ENCODE measurements around the gene PRKAR1B.

PRKAR1B gene

DNA sequence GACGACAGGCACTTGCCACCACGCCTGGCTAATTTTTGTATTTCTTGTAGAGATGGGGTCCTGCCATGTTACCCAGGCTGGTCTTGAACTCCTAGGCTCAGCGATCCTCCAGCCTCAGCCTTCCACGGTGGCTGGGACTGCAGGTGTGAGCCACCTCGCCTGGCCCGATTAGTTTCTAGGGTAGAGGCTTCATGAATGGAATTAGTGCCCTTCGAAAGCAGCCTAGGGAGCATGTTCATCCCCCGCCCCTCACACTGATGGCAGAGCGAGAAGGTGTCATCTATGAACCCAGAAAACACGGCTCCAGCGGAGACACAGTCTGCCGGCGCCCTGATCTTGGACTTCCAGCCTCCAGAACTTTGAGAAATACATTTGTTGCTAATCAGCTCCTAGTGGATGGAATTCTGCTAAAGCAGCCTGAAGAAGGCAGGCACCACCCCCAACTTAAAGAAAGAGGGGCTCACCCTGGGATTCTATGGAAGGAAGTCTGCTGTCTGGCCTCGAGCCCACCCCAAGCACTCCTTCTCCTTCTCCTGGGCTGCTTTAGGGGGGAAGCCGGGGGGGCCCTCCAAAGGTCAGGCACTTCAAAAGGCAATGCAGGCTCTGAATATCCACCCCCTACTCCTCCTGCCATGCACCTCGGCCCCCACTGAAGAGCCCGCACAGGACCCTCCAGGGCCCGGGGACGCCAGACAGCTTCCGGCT, 217.5 kb downstream of the PRKAR1B start:
- Histone ChIP-seq H3K36me3 (ENCODE audit: insufficient read depth, low read length) (no peaks in the 10 kb centered on the region), H3K4me1 (ENCODE audit: insufficient read depth, low read length) (no peaks in the 10 kb centered on the region), H3K27me3 (ENCODE audit: insufficient read depth, low read length) (peaks cover 32% of the 10 kb centered on the region)

DNA sequence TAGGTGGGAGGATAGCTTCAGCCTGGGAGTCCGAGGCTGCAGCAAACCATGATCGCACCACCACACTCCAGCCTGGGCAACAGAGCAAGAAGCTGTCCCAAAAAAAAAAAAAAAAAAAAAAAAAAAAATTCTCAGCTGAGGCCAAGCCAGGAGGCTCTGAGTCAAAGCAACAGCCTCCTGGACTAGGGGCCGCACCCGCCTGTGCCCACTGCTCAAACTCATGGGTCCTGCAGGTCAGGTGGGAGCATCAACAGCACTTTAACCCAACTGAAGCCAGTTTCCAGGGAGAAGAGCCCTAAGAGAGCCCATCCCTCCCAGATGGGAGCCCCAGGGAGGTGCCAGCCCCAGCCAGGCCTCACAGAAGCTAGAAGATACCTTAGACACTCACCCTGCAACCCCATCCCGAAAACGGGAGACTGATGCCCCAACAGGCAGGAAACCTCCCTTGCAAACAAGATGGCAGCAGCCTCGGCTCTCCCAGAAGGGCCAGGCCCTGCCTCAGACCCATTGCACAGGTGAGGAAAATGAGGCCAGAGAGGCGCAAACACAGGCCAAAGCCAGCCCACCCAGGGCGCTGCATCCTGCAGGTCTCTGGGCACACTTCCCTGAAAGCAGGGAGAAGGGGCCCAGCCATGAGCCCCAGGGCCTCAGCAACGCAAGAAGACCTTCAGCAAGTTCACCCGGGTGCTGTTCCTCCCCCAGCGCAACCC, 218.5 kb downstream of the PRKAR1B start:
- H3K27me3 ChIP-seq (ENCODE audit: insufficient read depth, low read length), result peaks cover 24% of the 10 kb centered on the region
- H3K4me1 ChIP-seq (ENCODE audit: insufficient read depth, low read length), result no peaks in the 10 kb centered on the region
- no peak overlapping the region for H3K4me3 ChIP-seq (ENCODE audit: low read length)
- H3K9me3 ChIP-seq (ENCODE audit: low read length), result no peaks in the 10 kb centered on the region
- H2AFZ ChIP-seq (ENCODE audit: low read depth, low read length), result no peak overlapping the region
- H3K36me3 ChIP-seq (ENCODE audit: insufficient read depth, low read length), result no peaks in the 10 kb centered on the region

More for the DNA sequence above, 217.5 kb downstream of the PRKAR1B start:
- H3K9me3 ChIP-seq (ENCODE audit: low read length), result no peaks in the 10 kb centered on the region
- H2AFZ ChIP-seq (ENCODE audit: low read depth, low read length), result no peak overlapping the region
- no peak overlapping the region for H3K4me3 ChIP-seq (ENCODE audit: low read length)

DNA sequence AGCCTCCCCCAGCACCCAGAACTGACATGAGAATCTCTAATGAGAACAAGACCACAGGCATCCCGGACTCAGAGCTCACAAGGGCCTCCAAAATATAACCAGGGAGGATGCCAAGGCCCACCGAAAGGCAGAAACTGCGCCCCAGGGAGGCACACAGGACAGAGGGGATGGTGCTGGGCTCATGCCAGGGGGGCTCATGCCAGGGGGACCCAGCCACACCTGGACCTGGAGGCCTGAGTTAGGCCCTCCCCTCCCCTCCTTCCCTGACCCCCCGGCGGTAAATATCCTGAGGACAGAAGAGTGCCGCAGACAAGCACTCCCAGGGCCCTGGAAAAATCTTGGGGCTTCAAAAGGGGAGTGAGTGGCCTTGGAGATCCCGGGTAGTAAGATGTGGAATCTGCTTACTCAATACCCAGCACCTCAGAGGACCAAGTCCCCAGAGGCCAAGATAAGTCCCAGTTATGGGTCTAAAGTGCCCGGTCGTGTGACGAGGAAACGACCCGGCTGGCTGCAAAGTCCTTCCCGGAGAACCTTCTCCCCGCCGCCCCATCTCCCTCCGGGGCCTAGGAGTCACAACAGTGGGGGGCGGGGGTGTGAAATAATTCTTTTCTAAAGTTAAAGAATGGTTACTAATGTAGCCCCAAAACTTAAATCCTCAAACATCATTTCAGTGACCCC, 219.3 kb downstream of the PRKAR1B start:
- Histone ChIP-seq H3K4me3 (ENCODE audit: low read length) (no peak overlapping the region), H3K9me3 (ENCODE audit: low read length) (no peaks in the 10 kb centered on the region), H2AFZ (ENCODE audit: low read depth, low read length) (no peak overlapping the region), H3K36me3 (ENCODE audit: insufficient read depth, low read length) (no peaks in the 10 kb centered on the region), H3K4me1 (ENCODE audit: insufficient read depth, low read length) (no peaks in the 10 kb centered on the region), H3K27me3 (ENCODE audit: insufficient read depth, low read length) (peaks cover 19% of the 10 kb centered on the region)

DNA sequence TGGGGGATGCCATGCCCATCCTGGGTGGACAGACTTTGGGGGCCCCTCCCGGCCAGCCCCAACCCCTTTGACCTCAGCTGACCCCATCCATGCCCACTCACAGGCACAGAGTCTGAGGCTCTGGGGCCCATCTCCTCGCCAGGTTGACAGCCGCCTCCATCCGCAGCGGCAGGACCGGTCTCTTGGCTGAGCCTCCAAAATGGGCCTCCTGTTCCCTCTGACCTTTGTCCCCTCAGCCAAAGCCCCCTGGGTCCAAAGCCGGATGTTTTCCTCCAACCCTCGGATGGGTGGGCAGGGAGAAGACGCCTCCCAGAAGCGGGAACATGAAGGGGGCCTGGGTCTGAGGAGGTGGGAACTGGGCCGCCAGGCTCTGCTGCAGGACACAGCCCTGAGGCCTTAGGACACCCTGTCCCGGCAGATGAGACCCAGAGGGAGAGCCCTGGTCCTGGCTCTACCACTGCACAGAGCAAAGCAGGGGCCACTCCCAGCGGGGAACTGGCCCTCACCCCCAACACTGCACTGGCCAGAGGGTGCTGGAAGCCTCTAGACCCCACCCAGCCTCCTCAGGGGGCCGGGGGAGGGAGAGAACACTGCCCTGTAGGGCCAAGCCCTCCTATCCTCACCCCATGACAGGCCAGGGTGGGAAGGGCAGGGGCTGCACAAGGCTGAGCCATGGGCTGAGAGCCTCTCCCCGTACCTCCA, 220.0 kb downstream of the PRKAR1B start:
- Histone ChIP-seq H3K4me1 (ENCODE audit: insufficient read depth, low read length) (no peaks in the 10 kb centered on the region), H3K27me3 (ENCODE audit: insufficient read depth, low read length) (peaks cover 14% of the 10 kb centered on the region), H2AFZ (ENCODE audit: low read depth, low read length) (no peak overlapping the region), H3K36me3 (ENCODE audit: insufficient read depth, low read length) (no peaks in the 10 kb centered on the region), H3K4me3 (ENCODE audit: low read length) (no peak overlapping the region), H3K9me3 (ENCODE audit: low read length) (no peaks in the 10 kb centered on the region)

DNA sequence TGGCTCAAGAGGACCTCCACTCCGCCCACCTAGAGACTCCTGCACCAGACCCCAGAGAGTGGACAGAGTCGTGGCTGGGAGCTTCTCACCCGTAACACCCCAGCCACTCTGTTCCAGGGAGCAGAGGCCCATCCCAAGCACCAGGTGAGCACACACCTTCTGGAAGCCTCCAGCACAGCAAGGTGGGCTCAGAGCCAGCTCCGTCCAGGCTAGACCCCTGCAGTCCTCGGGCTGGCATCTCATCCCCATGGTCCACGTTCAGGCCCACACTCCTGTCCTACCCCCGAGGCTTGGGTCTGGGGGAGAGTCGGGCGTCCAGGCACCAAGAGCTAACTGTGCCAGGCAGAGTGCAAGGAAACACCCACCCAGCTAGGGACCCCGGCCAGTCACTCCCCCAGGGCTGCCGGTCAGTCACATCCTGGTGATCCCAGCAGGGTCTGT, 220.7 kb downstream of the PRKAR1B start:
- no peaks in the 10 kb centered on the region for H3K9me3 ChIP-seq (ENCODE audit: low read length)
- H3K4me3 ChIP-seq (ENCODE audit: low read length), result no peak overlapping the region
- H2AFZ ChIP-seq (ENCODE audit: low read depth, low read length), result no peak overlapping the region
- no peaks in the 10 kb centered on the region for H3K4me1 ChIP-seq (ENCODE audit: insufficient read depth, low read length)
- H3K36me3 ChIP-seq (ENCODE audit: insufficient read depth, low read length), result no peaks in the 10 kb centered on the region
- H3K27me3 ChIP-seq (ENCODE audit: insufficient read depth, low read length), result peaks cover 10% of the 10 kb centered on the region

DNA sequence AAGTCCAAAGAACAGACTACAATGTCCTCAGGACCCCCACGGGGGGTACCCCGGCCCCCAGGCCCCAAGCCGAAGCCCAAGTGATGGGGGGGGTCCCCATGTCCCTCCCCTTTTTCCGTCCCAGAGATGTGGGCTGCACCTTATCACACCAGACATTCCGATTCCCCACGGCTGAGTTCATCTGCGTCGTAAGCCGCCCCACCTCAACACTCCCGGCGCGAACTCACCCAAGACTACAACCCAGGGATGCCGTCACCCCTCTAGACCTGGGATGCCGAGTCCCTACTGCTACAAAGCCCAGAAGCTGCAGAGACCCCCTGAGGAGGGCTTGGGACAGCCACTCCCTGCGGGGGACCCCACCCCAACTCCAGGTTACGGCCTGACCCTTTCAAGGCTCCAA, 221.9 kb downstream of the PRKAR1B start:
- Histone ChIP-seq H3K27me3 (ENCODE audit: insufficient read depth, low read length) (peaks cover 8% of the 10 kb centered on the region), H3K4me1 (ENCODE audit: insufficient read depth, low read length) (no peaks in the 10 kb centered on the region), H2AFZ (ENCODE audit: low read depth, low read length) (no peak overlapping the region), H3K36me3 (ENCODE audit: insufficient read depth, low read length) (no peaks in the 10 kb centered on the region), H3K4me3 (ENCODE audit: low read length) (no peak overlapping the region), H3K9me3 (ENCODE audit: low read length) (no peaks in the 10 kb centered on the region)

DNA sequence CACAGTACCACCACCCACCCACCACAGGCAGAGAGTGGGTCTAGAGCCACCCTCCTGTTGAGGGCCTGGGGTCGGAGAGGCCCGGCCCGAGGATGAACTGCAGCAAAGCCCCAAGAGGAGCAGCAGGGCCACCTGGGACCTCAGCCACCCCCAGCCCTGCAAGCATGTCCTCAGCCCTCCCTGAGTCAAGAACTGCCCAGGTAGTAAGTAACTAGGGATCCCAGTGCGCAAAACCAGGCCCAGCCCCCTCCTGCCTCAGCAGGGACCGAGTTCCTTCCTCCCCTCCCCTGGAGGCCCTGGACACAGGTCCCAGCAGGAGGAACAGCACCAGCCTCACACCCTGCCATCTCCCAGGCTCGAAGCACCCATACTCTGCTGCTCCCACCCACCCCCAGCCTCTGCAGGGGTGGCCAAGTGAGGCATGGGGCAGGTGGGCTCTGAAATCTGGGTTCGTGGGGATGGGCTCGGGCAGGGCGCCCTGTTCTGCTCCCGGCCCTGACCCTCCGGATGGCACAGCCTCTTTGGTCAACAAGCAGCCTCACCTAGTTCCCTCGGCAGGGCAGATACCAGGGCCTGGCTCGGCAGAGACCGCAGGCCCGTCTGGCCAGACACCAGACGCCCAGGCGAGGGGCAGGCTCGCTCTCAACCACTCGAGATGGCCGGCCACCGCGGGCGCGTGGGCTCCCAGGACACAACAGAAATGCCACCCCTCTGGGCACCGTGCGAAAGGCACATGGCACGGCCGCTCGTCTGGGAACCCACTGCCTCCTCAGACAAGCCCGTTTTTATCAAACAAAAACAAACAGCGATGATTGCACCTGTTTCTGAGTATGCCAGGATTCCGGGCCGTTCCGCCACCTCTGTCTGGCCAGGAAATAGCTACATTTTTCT, 222.6 kb downstream of the PRKAR1B start:
- peaks cover 8% of the 10 kb centered on the region for H3K27me3 ChIP-seq (ENCODE audit: insufficient read depth, low read length)
- H3K4me1 ChIP-seq (ENCODE audit: insufficient read depth, low read length), result no peaks in the 10 kb centered on the region
- H3K9me3 ChIP-seq (ENCODE audit: low read length), result no peaks in the 10 kb centered on the region
- no peaks in the 10 kb centered on the region for H3K36me3 ChIP-seq (ENCODE audit: insufficient read depth, low read length)
- H3K4me3 ChIP-seq (ENCODE audit: low read length), result no peak overlapping the region
- no peak overlapping the region for H2AFZ ChIP-seq (ENCODE audit: low read depth, low read length)

DNA sequence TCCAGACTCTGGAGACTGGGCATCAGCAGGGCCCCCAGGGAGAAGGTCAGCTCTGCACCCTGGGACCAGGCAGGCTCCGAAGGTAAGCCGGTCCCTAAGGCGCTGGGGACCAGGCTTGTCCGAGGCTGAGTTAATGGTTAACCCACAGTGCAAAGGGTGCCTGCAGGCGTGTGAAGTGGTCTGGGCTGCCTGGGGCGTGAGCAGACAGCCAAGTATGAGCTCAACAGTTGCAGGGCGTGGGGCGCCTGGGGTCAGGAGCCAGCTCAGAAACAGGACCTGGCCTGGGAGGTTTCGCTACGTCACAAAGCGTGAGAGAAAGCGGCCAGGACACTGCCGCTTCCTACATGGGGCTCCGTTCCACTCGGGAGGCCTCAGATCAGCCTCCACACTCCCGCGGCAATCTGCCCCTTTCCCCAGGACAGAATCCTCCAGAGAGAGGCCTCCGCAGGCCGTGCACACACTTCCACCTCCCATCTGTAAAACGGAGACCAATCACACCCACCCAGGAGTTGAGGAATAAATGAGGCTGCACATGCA, 223.4 kb downstream of the PRKAR1B start:
- H2AFZ ChIP-seq (ENCODE audit: low read depth, low read length), result no peak overlapping the region
- H3K9me3 ChIP-seq (ENCODE audit: low read length), result no peaks in the 10 kb centered on the region
- H3K27me3 ChIP-seq (ENCODE audit: insufficient read depth, low read length), result peaks cover 5% of the 10 kb centered on the region
- no peaks in the 10 kb centered on the region for H3K36me3 ChIP-seq (ENCODE audit: insufficient read depth, low read length)
- H3K4me3 ChIP-seq (ENCODE audit: low read length), result no peak overlapping the region
- H3K4me1 ChIP-seq (ENCODE audit: insufficient read depth, low read length), result no peaks in the 10 kb centered on the region

DNA sequence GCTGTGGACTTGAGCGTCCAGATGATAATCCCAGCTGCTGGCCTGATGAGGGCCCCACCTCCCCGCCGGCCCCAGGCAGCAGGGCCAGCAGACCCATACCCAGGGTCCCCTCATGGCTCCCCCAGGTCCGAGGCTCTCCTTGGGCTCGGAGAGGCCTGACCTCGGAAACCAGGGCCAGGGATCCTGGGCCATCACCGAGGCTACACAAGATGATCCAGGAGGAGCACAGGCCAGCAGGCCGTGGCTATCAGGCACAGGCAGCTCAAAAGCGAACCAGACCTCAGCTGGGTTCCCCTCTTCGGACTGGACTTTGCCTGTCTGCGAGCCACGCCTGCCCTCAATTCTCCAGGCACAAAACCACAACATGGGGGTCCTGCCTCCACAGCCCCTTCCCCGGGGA, 224.8 kb downstream of the PRKAR1B start:
- H3K4me3 ChIP-seq (ENCODE audit: low read length), result no peak overlapping the region
- H3K36me3 ChIP-seq (ENCODE audit: insufficient read depth, low read length), result no peaks in the 10 kb centered on the region

DNA sequence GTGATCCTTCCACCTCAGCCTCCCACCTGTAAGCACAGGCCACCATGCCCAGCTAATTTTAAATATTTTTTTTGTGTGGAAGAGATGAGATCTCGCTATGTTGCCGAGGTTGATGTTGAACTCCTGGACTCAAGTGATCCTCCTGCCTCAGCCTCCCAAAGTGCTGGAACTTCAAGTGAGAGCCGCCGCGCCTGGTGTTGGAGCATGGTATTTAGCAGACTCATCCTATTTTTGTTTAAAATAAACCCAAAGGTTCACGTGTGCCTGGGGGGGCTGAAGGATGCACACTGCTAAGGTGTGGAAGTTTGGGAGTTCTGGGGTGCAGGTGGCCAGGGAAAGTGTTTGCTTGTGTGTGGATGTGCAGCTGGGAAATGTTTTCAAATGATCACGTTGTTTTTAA, 225.6 kb downstream of the PRKAR1B start:
- no peaks in the 10 kb centered on the region for H3K27me3 ChIP-seq (ENCODE audit: insufficient read depth, low read length)
- H3K36me3 ChIP-seq (ENCODE audit: insufficient read depth, low read length), result no peaks in the 10 kb centered on the region
- no peaks in the 10 kb centered on the region for H3K9me3 ChIP-seq (ENCODE audit: low read length)
- no peaks in the 10 kb centered on the region for H3K4me1 ChIP-seq (ENCODE audit: insufficient read depth, low read length)
- no peak overlapping the region for H3K4me3 ChIP-seq (ENCODE audit: low read length)
- H2AFZ ChIP-seq (ENCODE audit: low read depth, low read length), result no peak overlapping the region

More for the DNA sequence above, 224.8 kb downstream of the PRKAR1B start:
- H3K4me1 ChIP-seq (ENCODE audit: insufficient read depth, low read length), result no peaks in the 10 kb centered on the region
- no peaks in the 10 kb centered on the region for H3K9me3 ChIP-seq (ENCODE audit: low read length)
- no peaks in the 10 kb centered on the region for H3K27me3 ChIP-seq (ENCODE audit: insufficient read depth, low read length)
- H2AFZ ChIP-seq (ENCODE audit: low read depth, low read length), result no peak overlapping the region

DNA sequence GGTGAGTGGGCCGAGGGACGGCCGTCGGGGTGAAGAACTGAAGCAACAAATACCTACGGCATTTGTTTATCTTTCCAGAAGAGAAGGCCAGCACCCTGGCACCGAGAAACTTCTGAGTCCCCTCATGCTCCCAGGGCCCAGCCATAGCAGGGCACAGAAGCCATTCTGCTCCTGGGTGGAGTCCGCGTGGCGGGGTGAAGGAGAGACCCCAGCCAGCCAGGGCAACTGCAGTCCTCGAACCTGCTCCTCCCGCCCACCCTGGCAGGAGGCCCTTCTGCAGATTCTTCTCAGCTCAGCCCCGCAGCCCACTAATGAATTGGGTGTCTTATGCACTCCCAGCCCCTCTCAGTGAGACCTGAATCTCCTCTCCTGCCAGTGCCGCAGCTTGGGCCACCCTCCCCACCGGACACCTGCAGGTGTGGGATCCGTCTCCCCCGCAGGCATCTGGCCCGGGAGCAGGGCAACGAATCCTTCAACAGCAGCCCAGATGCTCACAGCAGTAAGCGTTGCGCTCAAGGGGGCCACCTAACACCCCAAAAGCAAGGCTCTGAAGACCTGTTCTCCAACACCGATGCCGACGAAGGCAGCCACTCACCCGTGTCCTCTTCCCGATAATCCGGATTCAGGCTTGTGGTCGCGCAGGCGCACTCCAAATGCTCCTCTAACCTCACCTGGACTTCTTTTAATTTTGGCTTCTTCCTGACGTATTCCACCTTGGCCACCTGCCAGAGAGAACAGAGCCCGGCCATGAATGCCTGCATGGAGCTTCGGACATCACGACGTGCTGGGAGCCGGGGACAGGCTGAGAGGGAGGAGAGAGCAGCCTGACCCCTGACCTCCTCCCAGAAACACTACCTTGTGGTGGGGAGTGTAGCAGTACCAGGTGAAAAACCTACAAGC, 226.3 kb downstream of the PRKAR1B start:
- Histone ChIP-seq H3K9me3 (ENCODE audit: low read length) (no peaks in the 10 kb centered on the region), H3K36me3 (ENCODE audit: insufficient read depth, low read length) (no peaks in the 10 kb centered on the region), H3K27me3 (ENCODE audit: insufficient read depth, low read length) (no peaks in the 10 kb centered on the region), H3K4me3 (ENCODE audit: low read length) (no peak overlapping the region), H3K4me1 (ENCODE audit: insufficient read depth, low read length) (no peaks in the 10 kb centered on the region), H2AFZ (ENCODE audit: low read depth, low read length) (no peak overlapping the region)

Data from neuron (in vitro differentiated cells).